HepG2 (cell line): Measurements from ENCODE around the gene MYL9. TPM values are rescaled to one million over a fixed set of nuclear protein-coding genes. Genes with fewer than 3 reads are reported as not detected.

Source experiments
- EED ChIP-seq: sonication (generic); formaldehyde crosslinking; IDR thresholded peaks from 2 replicates; pipeline ENCODE4 v1.5.0; 2020; ENCODE audit warnings: mild to moderate bottlenecking, missing genetic modification reagents
- HNRNPL ChIP-seq: fragments of 200-400 bp; formaldehyde crosslinking; IDR thresholded peaks from 2 replicates; pipeline ENCODE4 v1.6.1; 2017; ENCODE audit warnings: mild to moderate bottlenecking, low read depth, low read length
- MAZ ChIP-seq, 2 experiments: sonication (generic) in 1 of 2; formaldehyde crosslinking in 1 of 2; IDR thresholded peaks; 2 replicates each; pipeline versions ENCODE4 v1.5.0 to v1.6.1; 2012 to 2020; ENCODE audit warnings: low read depth in 2 of 2, mild to moderate bottlenecking in 2 of 2, borderline replicate concordance in 1 of 2, improper control_type of control experiment in 1 of 2, low read length in 1 of 2, missing genetic modification reagents in 1 of 2, moderate library complexity in 1 of 2
- MXD4 ChIP-seq: IDR thresholded peaks from 2 replicates; pipeline ENCODE4 v1.6.1; 2016; ENCODE audit warnings: mild to moderate bottlenecking, missing biosample characterization, missing genetic modification reagents
- NBN ChIP-seq: fragments of 450-650 bp; conservative IDR thresholded peaks from 2 replicates; pipeline ENCODE4 v1.6.1; 2017
- RAD51 ChIP-seq: fragments of 450-650 bp; IDR thresholded peaks from 2 replicates; pipeline ENCODE4 v1.6.1; 2016; ENCODE audit warnings: borderline replicate concordance
- RBM39 ChIP-seq: fragments of 200-400 bp; formaldehyde crosslinking; IDR thresholded peaks from one replicate; pipeline ENCODE4 v1.6.1; 2018; ENCODE audit warnings: antibody characterized with exemption, mild to moderate bottlenecking, low read depth, low read length; ENCODE audit not compliant: poor library complexity, severe bottlenecking
- REL ChIP-seq: sonication (generic); formaldehyde crosslinking; conservative IDR thresholded peaks from 2 replicates; pipeline ENCODE4 v1.8.0; 2022; ENCODE audit warnings: mild to moderate bottlenecking, missing genetic modification reagents, moderate library complexity
- ZFAT ChIP-seq: sonication (generic); formaldehyde crosslinking; conservative IDR thresholded peaks from 2 replicates; pipeline ENCODE4 v1.8.1; 2023; ENCODE audit warnings: missing genetic modification reagents, inconsistent platforms
- ZKSCAN5 ChIP-seq: sonication (generic); formaldehyde crosslinking; IDR thresholded peaks from 2 replicates; pipeline ENCODE4 v1.5.1; 2020; ENCODE audit warnings: mild to moderate bottlenecking, missing genetic modification reagents
- ZNF317 ChIP-seq: sonication (generic); formaldehyde crosslinking; IDR thresholded peaks from 2 replicates; pipeline ENCODE4 v1.5.0; 2020; ENCODE audit warnings: mild to moderate bottlenecking, missing genetic modification reagents
- ZNF430 ChIP-seq: sonication (generic); formaldehyde crosslinking; IDR thresholded peaks from 2 replicates; pipeline ENCODE4 v1.9.0; 2021; ENCODE audit warnings: mild to moderate bottlenecking, missing genetic modification reagents
- ZNF546 ChIP-seq: sonication (generic); formaldehyde crosslinking; conservative IDR thresholded peaks from 2 replicates; pipeline ENCODE4 v1.8.1; 2023; ENCODE audit warnings: mild to moderate bottlenecking, missing genetic modification reagents
- ZNF605 ChIP-seq: sonication (generic); formaldehyde crosslinking; IDR thresholded peaks from 2 replicates; pipeline ENCODE4 v1.8.0; 2022; ENCODE audit warnings: mild to moderate bottlenecking, missing genetic modification reagents
- ZNF737 ChIP-seq: sonication (generic); formaldehyde crosslinking; IDR thresholded peaks from 2 replicates; pipeline ENCODE4 v1.5.0; 2020; ENCODE audit warnings: missing genetic modification reagents, mild to moderate bottlenecking, borderline replicate concordance
- ZNF772 ChIP-seq: sonication (generic); formaldehyde crosslinking; IDR thresholded peaks from 2 replicates; pipeline ENCODE4 v1.5.0; 2020; ENCODE audit warnings: mild to moderate bottlenecking, missing genetic modification reagents
- ZNF83 ChIP-seq: sonication (generic); formaldehyde crosslinking; IDR thresholded peaks from 2 replicates; pipeline ENCODE4 v1.4.0; 2020; ENCODE audit warnings: missing genetic modification reagents, mild to moderate bottlenecking, borderline replicate concordance
- polyA plus RNA-seq, 8 experiments: library from polyadenylated mRNA; depleted of rRNA in 3 of 8; stranded (reverse) in 7 of 8; unstranded in 1 of 8; fragments of >200 nt; fragmentation: Illumina TruSeq in 4 of 8; extraction: Trizol in 4 of 8; gene quantifications; 2 replicates each; pipeline versions ENCODE4 v1.2.1 to v1.2.3, GENCODE V29; 2011 to 2016; ENCODE audit warnings: low read depth in 4 of 8, missing spikeins in 1 of 8, mixed read lengths in 1 of 8; ENCODE audit not compliant: insufficient read depth in 1 of 8
- total RNA-seq, 5 experiments: library from RNA; depleted of rRNA; stranded (reverse); fragments of >200 nt; fragmentation: Illumina TruSeq; extraction: Trizol; gene quantifications; 2 replicates each; pipeline ENCODE4 v1.2.3, GENCODE V29; 2016; ENCODE audit warnings: low read depth in 1 of 5
- TF ChIP-seq, protein P1 (sequence below): sonication (generic); formaldehyde crosslinking; IDR thresholded peaks from 2 replicates; pipeline ENCODE4 v1.5.1; 2020; ENCODE audit warnings: mild to moderate bottlenecking, missing genetic modification reagents, moderate library complexity
- TF ChIP-seq, protein P2 (sequence below): fragments of 450-650 bp; IDR thresholded peaks from 2 replicates; pipeline ENCODE4 v1.6.1; 2017
- TF ChIP-seq, protein P3 (sequence below): sonication (generic); formaldehyde crosslinking; IDR thresholded peaks from 2 replicates; pipeline ENCODE4 v1.8.0; 2022; ENCODE audit warnings: mild to moderate bottlenecking, missing genetic modification reagents, moderate library complexity

MYL9 gene
- total and polyA plus RNA-seq, 2 of the 13 experiments (the other 11 are each of a cell fraction or from before 2014, with no cell fraction given) = 0.87 to 2.2 TPM

DNA sequence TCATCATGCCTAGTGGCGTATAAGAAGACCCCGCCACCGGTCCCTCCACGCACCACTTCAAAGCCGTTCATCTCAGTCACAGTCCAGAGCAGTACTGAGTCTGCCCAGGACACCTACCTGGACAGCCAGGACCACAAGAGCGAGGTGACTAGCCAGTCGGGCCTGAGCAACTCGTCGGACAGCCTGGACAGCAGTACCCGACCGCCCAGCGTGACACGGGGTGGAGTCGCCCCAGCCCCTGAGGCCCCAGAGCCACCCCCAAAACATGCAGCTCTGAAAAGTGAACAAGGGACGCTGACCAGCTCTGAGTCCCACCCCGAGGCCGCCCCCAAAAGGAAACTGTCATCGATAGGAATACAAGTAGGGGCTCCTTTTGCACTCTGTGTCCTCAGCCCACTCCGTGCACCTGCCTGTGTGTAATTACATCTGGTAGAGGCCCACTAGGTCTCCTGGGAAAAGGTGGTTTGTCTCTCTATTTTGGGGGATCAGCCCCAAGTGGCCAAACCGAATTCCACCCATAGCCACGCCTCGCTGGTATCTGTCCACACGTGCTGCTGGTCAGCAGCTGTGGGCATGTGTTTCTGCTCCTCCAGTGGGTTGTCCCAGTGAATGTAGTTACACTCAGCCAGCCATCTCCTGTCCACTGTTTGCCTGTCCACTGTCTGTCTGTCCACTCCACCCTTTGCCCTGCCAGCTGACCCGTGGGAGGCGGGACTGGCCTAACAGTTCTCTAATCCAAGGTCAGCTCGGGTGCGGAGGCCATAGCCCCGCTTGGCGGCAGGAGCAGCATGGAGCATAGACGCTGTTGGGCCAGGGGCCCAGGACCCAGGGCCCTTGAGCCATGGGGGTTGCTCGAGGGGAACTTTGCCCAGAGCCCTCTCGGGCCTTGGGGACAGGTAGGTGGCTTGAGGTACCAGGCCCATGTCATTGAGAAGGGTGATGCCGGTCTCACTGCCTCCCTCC, 44.3 kb upstream of the MYL9 start (continued):
- TF ChIP-seq, protein P1, sequence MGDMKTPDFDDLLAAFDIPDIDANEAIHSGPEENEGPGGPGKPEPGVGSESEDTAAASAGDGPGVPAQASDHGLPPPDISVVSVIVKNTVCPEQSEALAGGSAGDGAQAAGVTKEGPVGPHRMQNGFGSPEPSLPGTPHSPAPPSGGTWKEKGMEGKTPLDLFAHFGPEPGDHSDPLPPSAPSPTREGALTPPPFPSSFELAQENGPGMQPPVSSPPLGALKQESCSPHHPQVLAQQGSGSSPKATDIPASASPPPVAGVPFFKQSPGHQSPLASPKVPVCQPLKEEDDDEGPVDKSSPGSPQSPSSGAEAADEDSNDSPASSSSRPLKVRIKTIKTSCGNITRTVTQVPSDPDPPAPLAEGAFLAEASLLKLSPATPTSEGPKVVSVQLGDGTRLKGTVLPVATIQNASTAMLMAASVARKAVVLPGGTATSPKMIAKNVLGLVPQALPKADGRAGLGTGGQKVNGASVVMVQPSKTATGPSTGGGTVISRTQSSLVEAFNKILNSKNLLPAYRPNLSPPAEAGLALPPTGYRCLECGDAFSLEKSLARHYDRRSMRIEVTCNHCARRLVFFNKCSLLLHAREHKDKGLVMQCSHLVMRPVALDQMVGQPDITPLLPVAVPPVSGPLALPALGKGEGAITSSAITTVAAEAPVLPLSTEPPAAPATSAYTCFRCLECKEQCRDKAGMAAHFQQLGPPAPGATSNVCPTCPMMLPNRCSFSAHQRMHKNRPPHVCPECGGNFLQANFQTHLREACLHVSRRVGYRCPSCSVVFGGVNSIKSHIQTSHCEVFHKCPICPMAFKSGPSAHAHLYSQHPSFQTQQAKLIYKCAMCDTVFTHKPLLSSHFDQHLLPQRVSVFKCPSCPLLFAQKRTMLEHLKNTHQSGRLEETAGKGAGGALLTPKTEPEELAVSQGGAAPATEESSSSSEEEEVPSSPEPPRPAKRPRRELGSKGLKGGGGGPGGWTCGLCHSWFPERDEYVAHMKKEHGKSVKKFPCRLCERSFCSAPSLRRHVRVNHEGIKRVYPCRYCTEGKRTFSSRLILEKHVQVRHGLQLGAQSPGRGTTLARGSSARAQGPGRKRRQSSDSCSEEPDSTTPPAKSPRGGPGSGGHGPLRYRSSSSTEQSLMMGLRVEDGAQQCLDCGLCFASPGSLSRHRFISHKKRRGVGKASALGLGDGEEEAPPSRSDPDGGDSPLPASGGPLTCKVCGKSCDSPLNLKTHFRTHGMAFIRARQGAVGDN = peak; percentile 61; the same call in 1 of the 2 replicates
- TF ChIP-seq HNRNPL = 0 out of 2 replicates have a peak, but pooled peaks have one; percentile 23
- TF ChIP-seq EED (CRISPR knock-in tag) = 0 out of 2 replicates have a peak, but pooled peaks have one; percentile 26
- no peak for TF ChIP-seq ZKSCAN5
- TF ChIP-seq ZNF430 = 0 out of 2 replicates have a peak, but pooled peaks have one; percentile 35
- 0 out of 2 replicates have a peak, but pooled peaks have one; percentile 27 for TF ChIP-seq REL (CRISPR knock-in tag)
- TF ChIP-seq ZNF546 = no peak
- TF ChIP-seq, protein P2, sequence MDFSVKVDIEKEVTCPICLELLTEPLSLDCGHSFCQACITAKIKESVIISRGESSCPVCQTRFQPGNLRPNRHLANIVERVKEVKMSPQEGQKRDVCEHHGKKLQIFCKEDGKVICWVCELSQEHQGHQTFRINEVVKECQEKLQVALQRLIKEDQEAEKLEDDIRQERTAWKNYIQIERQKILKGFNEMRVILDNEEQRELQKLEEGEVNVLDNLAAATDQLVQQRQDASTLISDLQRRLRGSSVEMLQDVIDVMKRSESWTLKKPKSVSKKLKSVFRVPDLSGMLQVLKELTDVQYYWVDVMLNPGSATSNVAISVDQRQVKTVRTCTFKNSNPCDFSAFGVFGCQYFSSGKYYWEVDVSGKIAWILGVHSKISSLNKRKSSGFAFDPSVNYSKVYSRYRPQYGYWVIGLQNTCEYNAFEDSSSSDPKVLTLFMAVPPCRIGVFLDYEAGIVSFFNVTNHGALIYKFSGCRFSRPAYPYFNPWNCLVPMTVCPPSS = no peak
- TF ChIP-seq ZNF605 (CRISPR knock-in tag) = 0 out of 2 replicates have a peak, but pooled peaks have one; percentile 21
- TF ChIP-seq ZNF737 (CRISPR knock-in tag) = no peak
- no peak for TF ChIP-seq RBM39
- no peak for TF ChIP-seq ZNF317 (CRISPR knock-in tag)
- TF ChIP-seq MAZ (IDR thresholded peaks at IDR 0.05; ENCODE audit: borderline replicate concordance, low read depth, low read length) = 0 out of 2 replicates have a peak, but pooled peaks have one; percentile 39
- no peak for TF ChIP-seq MAZ (CRISPR knock-in tag; IDR thresholded peaks at IDR 0.05; ENCODE audit: low read depth)
- TF ChIP-seq, protein P3, sequence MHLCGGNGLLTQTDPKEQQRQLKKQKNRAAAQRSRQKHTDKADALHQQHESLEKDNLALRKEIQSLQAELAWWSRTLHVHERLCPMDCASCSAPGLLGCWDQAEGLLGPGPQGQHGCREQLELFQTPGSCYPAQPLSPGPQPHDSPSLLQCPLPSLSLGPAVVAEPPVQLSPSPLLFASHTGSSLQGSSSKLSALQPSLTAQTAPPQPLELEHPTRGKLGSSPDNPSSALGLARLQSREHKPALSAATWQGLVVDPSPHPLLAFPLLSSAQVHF = no peak
- no peak for TF ChIP-seq RAD51
- TF ChIP-seq NBN = no peak
- TF ChIP-seq ZNF772 (CRISPR knock-in tag) = no peak
- no peak for TF ChIP-seq MXD4 (CRISPR knock-in tag)
- TF ChIP-seq ZFAT (CRISPR knock-in tag) = no peak
- TF ChIP-seq ZNF83 = no peak
